ENCODE results near the gene TOMM5. TPM values are rescaled to one million over a fixed set of nuclear protein-coding genes. Genes with fewer than 3 reads are reported as not detected.

TOMM5 gene
- total RNA-seq, 1 donor from 2014 or later: 77.8 TPM

GRCh38 chr9:37620396-37620795, 28.0 kb upstream of the TOMM5 start:
- no peaks in the 10 kb centered on the region for H3K27me3 Mint-ChIP-seq
- H3K9me3 Mint-ChIP-seq: no peaks in the 10 kb centered on the region
- ChIA-PET POLR2A (no interaction called here), CTCF (no interaction called here)
- no peak overlapping the region for H3K4me3 Mint-ChIP-seq
- ATAC-seq (ENCODE audit: low read depth): no peak
- H3K36me3 Mint-ChIP-seq (ENCODE audit: low read depth): no peaks in the 10 kb centered on the region
- TF ChIP-seq CTCF (IDR thresholded peaks at IDR 0.05): no peak
- intact Hi-C loops (cut with micrococcal nuclease): no loop called here
- no peak overlapping the region for H3K27ac Mint-ChIP-seq
- no peaks in the 10 kb centered on the region for H3K4me1 Mint-ChIP-seq
- no peak for DNase-seq

- Mint-ChIP-seq H3K4me3 (no peak overlapping the region), H3K4me1 (no peaks in the 10 kb centered on the region), H3K27me3 (no peaks in the 10 kb centered on the region), H3K9me3 (no peaks in the 10 kb centered on the region), H3K27ac (no peak overlapping the region), H3K36me3 (ENCODE audit: low read depth) (no peaks in the 10 kb centered on the region)
- ChIA-PET CTCF (no interaction called here), POLR2A (no interaction called here)
- intact Hi-C loops (cut with micrococcal nuclease): no loop called here
- DNase-seq (no peak), ATAC-seq (ENCODE audit: low read depth) (no peak)
- no peak for TF ChIP-seq CTCF (IDR thresholded peaks at IDR 0.05)
Observed at GRCh38 chr9:37619806-37620205, 27.4 kb upstream of the TOMM5 start.

GRCh38 chr9:37618817-37619216, 26.4 kb upstream of the TOMM5 start:
- Mint-ChIP-seq H3K4me1 (no peaks in the 10 kb centered on the region), H3K36me3 (ENCODE audit: low read depth) (no peaks in the 10 kb centered on the region), H3K27me3 (no peaks in the 10 kb centered on the region), H3K27ac (no peak overlapping the region), H3K9me3 (no peaks in the 10 kb centered on the region), H3K4me3 (no peak overlapping the region)
- DNase-seq: no peak
- ChIA-PET POLR2A (no interaction called here), CTCF (no interaction called here)
- intact Hi-C loops (cut with micrococcal nuclease): no loop called here
- no peak for ATAC-seq (ENCODE audit: low read depth)
- TF ChIP-seq CTCF (IDR thresholded peaks at IDR 0.05): no peak

- H3K27ac Mint-ChIP-seq: no peak overlapping the region
- no peaks in the 10 kb centered on the region for H3K4me1 Mint-ChIP-seq
- DNase-seq (no peak), ATAC-seq (ENCODE audit: low read depth) (no peak)
- intact Hi-C loops (cut with micrococcal nuclease): no loop called here
- no peaks in the 10 kb centered on the region for H3K36me3 Mint-ChIP-seq (ENCODE audit: low read depth)
- no peak overlapping the region for H3K4me3 Mint-ChIP-seq
- no peak for TF ChIP-seq CTCF (IDR thresholded peaks at IDR 0.05)
- no peaks in the 10 kb centered on the region for H3K27me3 Mint-ChIP-seq
- ChIA-PET CTCF (no interaction called here), POLR2A (no interaction called here)
- no peaks in the 10 kb centered on the region for H3K9me3 Mint-ChIP-seq
Observed at GRCh38 chr9:37617832-37618231, 25.4 kb upstream of the TOMM5 start.

GRCh38 chr9:37617161-37617560, 24.8 kb upstream of the TOMM5 start:
- Mint-ChIP-seq H3K9me3 (no peaks in the 10 kb centered on the region), H3K4me1 (no peaks in the 10 kb centered on the region), H3K4me3 (no peak overlapping the region), H3K27me3 (no peaks in the 10 kb centered on the region), H3K36me3 (ENCODE audit: low read depth) (no peaks in the 10 kb centered on the region), H3K27ac (no peak overlapping the region)
- DNase-seq: no peak
- intact Hi-C loops (cut with micrococcal nuclease): no loop called here
- no peak for TF ChIP-seq CTCF (IDR thresholded peaks at IDR 0.05)
- ChIA-PET POLR2A (no interaction called here), CTCF (no interaction called here)
- ATAC-seq (ENCODE audit: low read depth): no peak
